ENCODE data around the gene TTC1. TPM values are rescaled to one million over a fixed set of nuclear protein-coding genes. Genes with fewer than 3 reads are reported as not detected.

The TTC1 gene
- total RNA-seq, 1 donor from 2014 or later = 50.3 TPM

GRCh38 chr5:159971038-159971437 is 37.9 kb upstream of the TTC1 start:
- TF ChIP-seq CTCF (conservative IDR thresholded peaks at IDR 0.05; ENCODE audit: low read depth, low read length) = no peak
- DNase-seq (ENCODE audit: low read depth) = no peak
- no peak overlapping the region for H3K4me3 ChIP-seq (ENCODE audit: low read depth, low read length)

- DNase-seq (ENCODE audit: low read depth) = no peak
- TF ChIP-seq CTCF (conservative IDR thresholded peaks at IDR 0.05; ENCODE audit: low read depth, low read length) = no peak
- H3K4me3 ChIP-seq (ENCODE audit: low read depth, low read length) = peak overlapping the region; percentile 12
These were observed 37.4 kb upstream of the TTC1 start for GRCh38 chr5:159971514-159971913.

- no peak for TF ChIP-seq CTCF (conservative IDR thresholded peaks at IDR 0.05; ENCODE audit: low read depth, low read length)
- DNase-seq (ENCODE audit: low read depth) = no peak
- peak overlapping the region; percentile 40 for H3K4me3 ChIP-seq (ENCODE audit: low read depth, low read length)
These were observed 36.9 kb upstream of the TTC1 start for GRCh38 chr5:159971931-159972461.

- TF ChIP-seq CTCF (conservative IDR thresholded peaks at IDR 0.05; ENCODE audit: low read depth, low read length) = no peak
- H3K4me3 ChIP-seq (ENCODE audit: low read depth, low read length) = peak overlapping the region; percentile 40
- no peak for DNase-seq (ENCODE audit: low read depth)
These were observed 36.2 kb upstream of the TTC1 start for GRCh38 chr5:159972538-159973362.

- TF ChIP-seq CTCF (conservative IDR thresholded peaks at IDR 0.05; ENCODE audit: low read depth, low read length) = peak; percentile 63
- H3K4me3 ChIP-seq (ENCODE audit: low read depth, low read length) = no peak overlapping the region
- peak; percentile 72 for DNase-seq (ENCODE audit: low read depth)
These were observed 33.4 kb upstream of the TTC1 start for GRCh38 chr5:159975462-159976019.

- H3K4me3 ChIP-seq (ENCODE audit: low read depth, low read length) = no peak overlapping the region
- DNase-seq (ENCODE audit: low read depth) = no peak
- TF ChIP-seq CTCF (conservative IDR thresholded peaks at IDR 0.05; ENCODE audit: low read depth, low read length) = no peak
These were observed 32.0 kb upstream of the TTC1 start for GRCh38 chr5:159976921-159977320.
